H9 (cell line): ENCODE data around the gene TFR2. TPM values are rescaled to one million over a fixed set of nuclear protein-coding genes. Genes with fewer than 3 reads are reported as not detected.

Experiments
- DNase-seq: peaks from one replicate; pipeline ENCODE4 v3.0.0-alpha.2; 2017
- H2AFZ ChIP-seq: one replicate; pipeline ENCODE4 v1.6.1; 2013; ENCODE audit warnings: mild to moderate bottlenecking, low read length, control low read depth, moderate library complexity
- H2AK5ac ChIP-seq: 2 replicates; pipeline ENCODE4 v1.6.1; 2013; ENCODE audit warnings: low read length, control low read depth, mixed read lengths; ENCODE audit not compliant: insufficient read length
- H2BK120ac ChIP-seq: one replicate; pipeline ENCODE4 v1.6.1; 2013; ENCODE audit warnings: low read depth, mild to moderate bottlenecking, low read length, control low read depth, inconsistent platforms; ENCODE audit not compliant: poor library complexity, severe bottlenecking
- H2BK12ac ChIP-seq: 2 replicates; pipeline ENCODE4 v1.6.1; 2013; ENCODE audit warnings: low read length, control low read depth, mixed read lengths, low read depth; ENCODE audit not compliant: insufficient read length
- H2BK15ac ChIP-seq: 2 replicates; pipeline ENCODE4 v1.6.1; 2013; ENCODE audit warnings: low read depth, low read length, control low read depth
- H2BK20ac ChIP-seq: one replicate; pipeline ENCODE4 v1.6.1; 2013; ENCODE audit warnings: low read depth, mild to moderate bottlenecking, low read length, control low read depth, inconsistent platforms; ENCODE audit not compliant: poor library complexity, severe bottlenecking
- H2BK5ac ChIP-seq: 2 replicates; pipeline ENCODE4 v1.6.1; 2013; ENCODE audit warnings: low read length, control low read depth, mixed read lengths; ENCODE audit not compliant: insufficient read length
- H3K14ac ChIP-seq: 2 replicates; pipeline ENCODE4 v1.6.1; 2013; ENCODE audit warnings: low read length, control low read depth; ENCODE audit not compliant: insufficient read depth
- H3K18ac ChIP-seq: 2 replicates; pipeline ENCODE4 v1.6.1; 2013; ENCODE audit warnings: low read depth, mild to moderate bottlenecking, mixed read lengths, low read length, control low read depth; ENCODE audit not compliant: insufficient read length
- H3K23ac ChIP-seq: 2 replicates; pipeline ENCODE4 v1.6.1; 2013; ENCODE audit warnings: low read length, control low read depth, mixed read lengths, low read depth; ENCODE audit not compliant: insufficient read length
- H3K23me2 ChIP-seq: 2 replicates; pipeline ENCODE4 v1.6.1; 2013; ENCODE audit warnings: low read depth, mild to moderate bottlenecking, mixed read lengths, low read length, control low read depth; ENCODE audit not compliant: insufficient read length, poor library complexity, severe bottlenecking
- H3K27ac ChIP-seq: 2 replicates; pipeline ENCODE4 v1.5.1; 2013; ENCODE audit warnings: low read length, control low read depth, mixed read lengths, low read depth; ENCODE audit not compliant: insufficient read length
- H3K27me3 ChIP-seq: 2 replicates; pipeline ENCODE4 v1.6.1; 2013; ENCODE audit warnings: low read length, control low read depth, inconsistent platforms; ENCODE audit not compliant: insufficient read depth
- H3K4ac ChIP-seq: 2 replicates; pipeline ENCODE4 v1.6.1; 2013; ENCODE audit warnings: low read depth, mild to moderate bottlenecking, control low read depth, inconsistent platforms, low read length, moderate library complexity
- H3K4me1 ChIP-seq: 2 replicates; pipeline ENCODE4 v1.6.1; 2013; ENCODE audit warnings: low read length, control low read depth, inconsistent platforms; ENCODE audit not compliant: insufficient read depth
- H3K4me2 ChIP-seq: 2 replicates; pipeline ENCODE4 v1.6.1; 2013; ENCODE audit warnings: low read length, control low read depth, mixed read lengths; ENCODE audit not compliant: insufficient read length, insufficient read depth
- H3K56ac ChIP-seq: 2 replicates; pipeline ENCODE4 v1.6.1; 2013; ENCODE audit warnings: low read depth, mild to moderate bottlenecking, mixed read lengths, low read length, control low read depth; ENCODE audit not compliant: insufficient read length
- H3K79me1 ChIP-seq: 2 replicates; pipeline ENCODE4 v1.6.1; 2013; ENCODE audit warnings: low read depth, mild to moderate bottlenecking, moderate library complexity, low read length, control low read depth, inconsistent platforms; ENCODE audit not compliant: insufficient read depth, poor library complexity, severe bottlenecking
- H3K79me2 ChIP-seq: 2 replicates; pipeline ENCODE4 v1.6.1; 2013; ENCODE audit warnings: low read length, control low read depth, inconsistent platforms; ENCODE audit not compliant: insufficient read depth
- H3K9ac ChIP-seq: 2 replicates; pipeline ENCODE4 v1.6.1; 2013; ENCODE audit warnings: low read length, control low read depth, mixed read lengths; ENCODE audit not compliant: insufficient read length; ENCODE audit errors: extremely low read depth
- H3K9me3 ChIP-seq: one replicate; pipeline ENCODE4 v1.6.1; 2013; ENCODE audit warnings: low read depth, low read length, inconsistent platforms; ENCODE audit not compliant: control insufficient read depth
- H3T11ph ChIP-seq: one replicate; pipeline ENCODE4 v1.6.1; 2013; ENCODE audit warnings: mild to moderate bottlenecking, low read length, control low read depth, inconsistent platforms
- H4K20me1 ChIP-seq: one replicate; pipeline ENCODE4 v1.6.1; 2013; ENCODE audit not compliant: control insufficient read depth, insufficient read length, insufficient read depth
- H4K5ac ChIP-seq: 2 replicates; pipeline ENCODE4 v1.6.1; 2013; ENCODE audit warnings: low read depth, mild to moderate bottlenecking, mixed read lengths, low read length, control low read depth; ENCODE audit not compliant: insufficient read length
- H4K8ac ChIP-seq: replicated peaks from 2 replicates; pipeline ENCODE4 v1.6.1; 2013; ENCODE audit warnings: low read length, control low read depth, mixed read lengths, low read depth; ENCODE audit not compliant: insufficient read length
- H4K91ac ChIP-seq: 2 replicates; pipeline ENCODE4 v1.6.1; 2013; ENCODE audit warnings: low read depth, mild to moderate bottlenecking, moderate library complexity, mixed read lengths, low read length, control low read depth; ENCODE audit not compliant: insufficient read length
- H3K27ac Mint-ChIP-seq, 3 experiments: 2 replicates in 2 of 3; 3 replicates in 1 of 3; pipeline ENCODE4 v1.8.0; 2020 to 2021; ENCODE audit warnings: mixed read lengths in 3 of 3, mild to moderate bottlenecking in 1 of 3, moderate library complexity in 1 of 3
- H3K27me3 Mint-ChIP-seq: 2 replicates; pipeline ENCODE4 v1.8.0; 2021; ENCODE audit warnings: low read depth, mild to moderate bottlenecking, moderate library complexity, mixed read lengths
- H3K36me3 Mint-ChIP-seq, 3 experiments: 2 replicates in 2 of 3; 3 replicates in 1 of 3; pipeline ENCODE4 v1.8.0; 2020 to 2021; ENCODE audit warnings: low read depth in 3 of 3, mixed read lengths in 3 of 3; ENCODE audit not compliant: insufficient read depth in 1 of 3
- H3K4me1 Mint-ChIP-seq, 2 experiments: 2 replicates each; pipeline ENCODE4 v1.8.0; 2020; ENCODE audit warnings: mixed read lengths in 2 of 2
- H3K4me3 Mint-ChIP-seq, 2 experiments: 2 replicates in 1 of 2; 3 replicates in 1 of 2; pipeline ENCODE4 v1.8.0; 2020 to 2021; ENCODE audit warnings: mild to moderate bottlenecking in 2 of 2, mixed read lengths in 2 of 2, moderate library complexity in 1 of 2
- H3K9me3 Mint-ChIP-seq, 2 experiments: 2 replicates in 1 of 2; 3 replicates in 1 of 2; pipeline ENCODE4 v1.8.0; 2020; ENCODE audit warnings: mild to moderate bottlenecking in 2 of 2, mixed read lengths in 2 of 2, moderate library complexity in 1 of 2
- WGBS: extraction: QIAGEN DNeasy Blood & Tissue Kit; methylation state at CpG from one replicate; pipeline ENCODE4 v1.1.7; 2013; ENCODE audit warnings: missing lambda C conversion rate, low lambda C conversion rate, mixed read lengths; ENCODE audit not compliant: insufficient read length; ENCODE audit errors: extremely low coverage; 5-methylcytosine and 5-hydroxymethylcytosine counted together
- total RNA-seq: library from RNA; stranded (reverse); gene quantifications from 2 replicates; pipeline ENCODE4 v1.2.1, GENCODE V29; 2021
- TF ChIP-seq, protein P1 (sequence below): fragments of 200-600 bp; sonication (generic); conservative IDR thresholded peaks from 3 replicates; pipeline ENCODE4 v1.8.0; 2021; ENCODE audit warnings: antibody characterized with exemption, mild to moderate bottlenecking

Gene TFR2
- total RNA-seq, 1 experiment from 2014 or later = 2.3 TPM

DNA sequence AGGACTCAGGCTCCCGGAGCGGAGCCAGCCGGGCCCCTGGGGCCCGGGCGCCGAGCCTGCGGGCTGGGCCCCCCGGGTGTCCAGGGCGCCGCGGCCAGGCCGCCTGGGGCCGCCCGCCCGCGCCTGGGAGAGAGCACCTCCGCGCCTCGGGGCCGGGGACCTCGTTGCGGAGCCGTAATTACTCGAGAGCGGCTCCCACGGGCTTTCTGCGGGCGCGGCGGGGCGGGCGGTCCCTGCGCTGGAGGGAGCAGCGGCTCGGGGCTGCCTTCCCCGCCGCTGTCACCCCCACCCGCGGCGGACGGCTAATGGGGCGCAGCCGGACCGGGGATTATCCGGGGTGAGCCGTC lies 33.7 kb upstream of the TFR2 start:
- no peak overlapping the region for H2BK15ac ChIP-seq
- H2BK5ac ChIP-seq = no peak overlapping the region
- peaks cover 10 to 28% (median 25%) of the 10 kb centered on the region in 3 experiments; a peak in 6 of 7 replicates for H3K36me3 Mint-ChIP-seq
- H4K91ac ChIP-seq = no peak overlapping the region
- no peak overlapping the region for H4K8ac ChIP-seq
- peak overlapping the region; percentile 83 to 92; a peak in 3 of 5 replicates for H3K4me3 Mint-ChIP-seq
- H3K4ac ChIP-seq = no peak overlapping the region
- H3K27ac ChIP-seq = no peak overlapping the region
- no CpG with 5 or more reads among the region's 46 CpGs for WGBS
- H3K23me2 ChIP-seq = peaks cover 20% of the 10 kb centered on the region
- no peaks in the 10 kb centered on the region for H3K79me2 ChIP-seq
- no peak overlapping the region for H2AFZ ChIP-seq
- no peaks in the 10 kb centered on the region for H3K9me3 Mint-ChIP-seq
- no peak overlapping the region for H3K56ac ChIP-seq
- H3K9me3 ChIP-seq = no peaks in the 10 kb centered on the region
- no peaks in the 10 kb centered on the region for H3K27me3 ChIP-seq
- H2AK5ac ChIP-seq = no peak overlapping the region
- H3K4me1 ChIP-seq = no peaks in the 10 kb centered on the region
- H3K4me1 Mint-ChIP-seq = peaks cover 6 to 15% of the 10 kb centered on the region in 2 experiments
- no peak overlapping the region for H3K27ac Mint-ChIP-seq
- no peaks in the 10 kb centered on the region for H4K20me1 ChIP-seq
- no peaks in the 10 kb centered on the region for H3K79me1 ChIP-seq
- H4K5ac ChIP-seq = no peak overlapping the region
- no peak overlapping the region for H3T11ph ChIP-seq
- H3K18ac ChIP-seq = no peak overlapping the region
- TF ChIP-seq, protein P1, sequence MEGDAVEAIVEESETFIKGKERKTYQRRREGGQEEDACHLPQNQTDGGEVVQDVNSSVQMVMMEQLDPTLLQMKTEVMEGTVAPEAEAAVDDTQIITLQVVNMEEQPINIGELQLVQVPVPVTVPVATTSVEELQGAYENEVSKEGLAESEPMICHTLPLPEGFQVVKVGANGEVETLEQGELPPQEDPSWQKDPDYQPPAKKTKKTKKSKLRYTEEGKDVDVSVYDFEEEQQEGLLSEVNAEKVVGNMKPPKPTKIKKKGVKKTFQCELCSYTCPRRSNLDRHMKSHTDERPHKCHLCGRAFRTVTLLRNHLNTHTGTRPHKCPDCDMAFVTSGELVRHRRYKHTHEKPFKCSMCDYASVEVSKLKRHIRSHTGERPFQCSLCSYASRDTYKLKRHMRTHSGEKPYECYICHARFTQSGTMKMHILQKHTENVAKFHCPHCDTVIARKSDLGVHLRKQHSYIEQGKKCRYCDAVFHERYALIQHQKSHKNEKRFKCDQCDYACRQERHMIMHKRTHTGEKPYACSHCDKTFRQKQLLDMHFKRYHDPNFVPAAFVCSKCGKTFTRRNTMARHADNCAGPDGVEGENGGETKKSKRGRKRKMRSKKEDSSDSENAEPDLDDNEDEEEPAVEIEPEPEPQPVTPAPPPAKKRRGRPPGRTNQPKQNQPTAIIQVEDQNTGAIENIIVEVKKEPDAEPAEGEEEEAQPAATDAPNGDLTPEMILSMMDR = no peak
- H2BK120ac ChIP-seq = no peak overlapping the region
- peak overlapping the region; percentile 75 for H3K4me2 ChIP-seq
- H2BK12ac ChIP-seq = no peak overlapping the region
- H3K14ac ChIP-seq = no peak overlapping the region
- no peak overlapping the region for H2BK20ac ChIP-seq
- no peak overlapping the region for H3K9ac ChIP-seq
- H3K23ac ChIP-seq = no peak overlapping the region
- no peak for DNase-seq
- peaks cover 30% of the 10 kb centered on the region for H3K27me3 Mint-ChIP-seq
